ENCODE results near the gene CCNA2. TPM values are rescaled to one million over a fixed set of nuclear protein-coding genes. Genes with fewer than 3 reads are reported as not detected.

The CCNA2 gene
- total RNA-seq, 2 donors from 2014 or later, result 0.33 to 0.52 TPM

DNA sequence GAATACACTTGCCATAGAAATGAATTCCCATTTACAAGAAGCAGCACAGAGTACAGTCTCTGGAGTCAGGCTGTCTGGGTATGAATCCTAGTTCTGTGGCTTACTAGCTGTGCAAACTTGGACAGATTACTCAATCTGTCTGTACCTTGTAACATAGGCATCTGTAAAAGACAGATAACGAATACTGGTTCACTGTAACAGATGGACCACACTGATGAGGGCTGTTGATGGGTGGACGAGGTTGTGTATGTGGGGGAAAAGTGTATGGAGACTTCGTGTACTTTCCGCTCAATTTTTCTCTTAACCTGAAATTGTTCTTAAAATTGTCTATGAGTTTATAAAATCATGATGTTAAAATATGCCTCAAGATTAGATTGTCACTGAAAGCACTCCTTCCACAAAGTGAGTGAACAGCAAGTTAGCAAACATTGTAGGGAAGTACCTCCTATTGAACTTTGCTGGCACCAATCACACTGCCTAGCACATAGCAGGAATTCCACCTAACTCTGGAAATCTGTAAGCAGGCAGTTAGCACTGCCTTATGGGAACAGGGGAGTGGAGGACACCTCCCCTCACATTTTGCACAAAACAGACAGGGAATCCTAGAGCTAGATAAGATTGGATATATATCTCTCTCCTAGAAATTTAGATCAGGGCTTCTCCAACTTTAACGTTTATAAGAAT lies 29.0 kb downstream of the CCNA2 start:
- Histone ChIP-seq H3K4me1 (no peaks in the 10 kb centered on the region), H3K27me3 (no peaks in the 10 kb centered on the region), H3K27ac (no peak overlapping the region), H3K9me3 (no peaks in the 10 kb centered on the region), H3K36me3 (replicated peaks in 1 of 2; ENCODE audit: insufficient read depth in 1 of 2, low read depth in 2 of 2) (no peaks in the 10 kb centered on the region), H3K4me3 (no peak overlapping the region)
- intact Hi-C loops (cut with DNase I), result no loop called here
- TF ChIP-seq, protein P1, sequence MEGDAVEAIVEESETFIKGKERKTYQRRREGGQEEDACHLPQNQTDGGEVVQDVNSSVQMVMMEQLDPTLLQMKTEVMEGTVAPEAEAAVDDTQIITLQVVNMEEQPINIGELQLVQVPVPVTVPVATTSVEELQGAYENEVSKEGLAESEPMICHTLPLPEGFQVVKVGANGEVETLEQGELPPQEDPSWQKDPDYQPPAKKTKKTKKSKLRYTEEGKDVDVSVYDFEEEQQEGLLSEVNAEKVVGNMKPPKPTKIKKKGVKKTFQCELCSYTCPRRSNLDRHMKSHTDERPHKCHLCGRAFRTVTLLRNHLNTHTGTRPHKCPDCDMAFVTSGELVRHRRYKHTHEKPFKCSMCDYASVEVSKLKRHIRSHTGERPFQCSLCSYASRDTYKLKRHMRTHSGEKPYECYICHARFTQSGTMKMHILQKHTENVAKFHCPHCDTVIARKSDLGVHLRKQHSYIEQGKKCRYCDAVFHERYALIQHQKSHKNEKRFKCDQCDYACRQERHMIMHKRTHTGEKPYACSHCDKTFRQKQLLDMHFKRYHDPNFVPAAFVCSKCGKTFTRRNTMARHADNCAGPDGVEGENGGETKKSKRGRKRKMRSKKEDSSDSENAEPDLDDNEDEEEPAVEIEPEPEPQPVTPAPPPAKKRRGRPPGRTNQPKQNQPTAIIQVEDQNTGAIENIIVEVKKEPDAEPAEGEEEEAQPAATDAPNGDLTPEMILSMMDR (IDR thresholded peaks at IDR 0.05), result no peak
- no peak for TF ChIP-seq POLR2A (IDR thresholded peaks at IDR 0.05)
- 52% methylated on average over 5 of the region's 5 CpGs for WGBS, 2 donors
- ATAC-seq (no peak), DNase-seq (no peak)

DNA sequence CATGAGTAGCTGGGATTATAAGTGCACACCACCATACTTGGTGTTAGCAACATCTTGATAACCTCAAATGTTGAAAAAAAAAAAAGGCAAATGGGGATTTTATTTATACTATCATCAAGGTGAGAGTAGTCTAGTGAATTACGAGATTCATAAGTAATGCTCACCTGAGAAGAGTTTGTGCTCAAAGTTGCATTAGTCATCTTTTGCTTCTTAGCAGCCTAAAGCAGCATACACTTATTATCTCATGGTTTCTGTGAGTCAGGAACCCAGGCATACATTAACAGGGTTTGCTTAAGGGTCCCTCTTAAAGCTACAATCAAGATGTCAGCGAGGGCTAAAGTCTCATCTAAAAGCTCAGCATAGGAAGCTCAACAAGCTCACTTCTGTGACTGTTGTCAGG lies 30.7 kb downstream of the CCNA2 start:
- Histone ChIP-seq H3K4me3 (no peak overlapping the region), H3K9me3 (no peaks in the 10 kb centered on the region), H3K27me3 (no peaks in the 10 kb centered on the region), H3K4me1 (no peaks in the 10 kb centered on the region), H3K36me3 (replicated peaks in 1 of 2; ENCODE audit: insufficient read depth in 1 of 2, low read depth in 2 of 2) (no peaks in the 10 kb centered on the region), H3K27ac (no peak overlapping the region)
- no peak for DNase-seq
- WGBS, 2 donors, result 50 to 95% methylated on average over 2 of the region's 2 CpGs
- no peak for ATAC-seq
- intact Hi-C loops (cut with DNase I), result no loop called here
- TF ChIP-seq POLR2A (IDR thresholded peaks at IDR 0.05), result no peak
- TF ChIP-seq, protein P1 (IDR thresholded peaks at IDR 0.05), result no peak

DNA sequence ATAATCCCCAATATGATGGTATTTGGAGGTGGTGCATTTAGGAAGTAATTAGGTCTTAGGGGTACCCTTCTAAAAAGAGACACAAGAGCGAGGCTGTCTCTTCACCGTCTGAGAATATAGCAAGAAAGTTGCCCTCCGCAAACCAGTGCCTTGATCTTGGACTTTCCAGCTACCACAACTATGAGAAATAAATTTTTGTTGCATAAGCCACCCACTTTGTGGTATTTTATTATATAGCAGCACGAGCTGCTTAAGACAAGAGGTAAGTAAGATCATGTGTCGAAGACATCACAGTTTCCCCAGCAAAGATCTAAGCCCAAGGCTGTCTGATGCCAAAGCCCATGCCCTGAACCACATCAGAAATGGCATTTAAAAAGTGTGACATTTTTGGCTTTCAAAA lies 32.2 kb downstream of the CCNA2 start:
- DNase-seq, result no peak
- H3K4me3 ChIP-seq, result no peak overlapping the region
- no peaks in the 10 kb centered on the region for H3K36me3 ChIP-seq (replicated peaks in 1 of 2; ENCODE audit: insufficient read depth in 1 of 2, low read depth in 2 of 2)
- TF ChIP-seq, protein P1 (IDR thresholded peaks at IDR 0.05), result no peak
- TF ChIP-seq POLR2A (IDR thresholded peaks at IDR 0.05), result no peak
- H3K27me3 ChIP-seq, result no peaks in the 10 kb centered on the region
- WGBS, 2 donors, result 80 to 84% methylated on average over 5 of the region's 5 CpGs
- H3K4me1 ChIP-seq, result no peaks in the 10 kb centered on the region
- intact Hi-C loops (cut with DNase I), result no loop called here
- ATAC-seq, result no peak
- no peaks in the 10 kb centered on the region for H3K9me3 ChIP-seq
- H3K27ac ChIP-seq, result no peak overlapping the region

DNA sequence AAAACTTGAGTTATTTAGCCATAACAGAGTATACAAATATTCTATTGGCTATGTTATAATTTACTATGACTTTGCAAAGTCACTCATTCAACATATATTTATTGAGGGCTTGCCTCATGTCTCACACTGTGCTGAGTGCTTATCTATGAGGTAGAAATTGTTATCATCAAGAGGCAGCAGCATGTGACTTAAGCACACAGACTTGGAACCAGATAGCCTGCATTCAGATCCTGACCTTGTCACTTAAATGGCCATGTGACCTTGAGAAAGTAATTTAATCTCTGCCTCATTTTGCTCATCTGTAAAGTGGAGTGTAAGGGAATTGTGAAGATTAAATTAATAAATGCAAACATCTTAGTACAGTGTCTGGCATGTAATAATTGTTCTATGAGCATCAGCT lies 32.7 kb downstream of the CCNA2 start:
- no peaks in the 10 kb centered on the region for H3K4me1 ChIP-seq
- TF ChIP-seq POLR2A (IDR thresholded peaks at IDR 0.05), result no peak
- TF ChIP-seq, protein P1 (IDR thresholded peaks at IDR 0.05), result no peak
- intact Hi-C loops (cut with DNase I), result no loop called here
- ATAC-seq (no peak), DNase-seq (no peak)
- no peaks in the 10 kb centered on the region for H3K27me3 ChIP-seq
- no peak overlapping the region for H3K27ac ChIP-seq
- no peak overlapping the region for H3K4me3 ChIP-seq
- H3K36me3 ChIP-seq (replicated peaks in 1 of 2; ENCODE audit: insufficient read depth in 1 of 2, low read depth in 2 of 2), result no peaks in the 10 kb centered on the region
- H3K9me3 ChIP-seq, result no peaks in the 10 kb centered on the region

All from body of pancreas (tissue), 4 donors.